CD4-positive, alpha-beta memory T cell (primary cell): Measurements from ENCODE around the gene AK5. TPM values are rescaled to one million over a fixed set of nuclear protein-coding genes. Genes with fewer than 3 reads are reported as not detected.

Experiments
- CTCF ChIA-PET: fragments of 350-600 bp; sonication (Branson Sonifier 250); formaldehyde crosslinking; loops from one replicate; lab custom pipeline; 2021; ENCODE audit warnings: inconsistent platforms; ENCODE audit not compliant: partially characterized antibody; lab: Charles Lee
- POLR2A ChIA-PET: fragments of 350-600 bp; sonication (Branson Sonifier 250); formaldehyde crosslinking; loops from one replicate; lab custom pipeline; 2021; ENCODE audit not compliant: partially characterized antibody; lab: Charles Lee
- DNase-seq, 5 donors: peaks; one replicate each; pipeline versions ENCODE4 v3.0.0 to v3.0.0-alpha.2; 2020 to 2022; ENCODE audit warnings: mixed read lengths in 1 of 5
- H3K27ac ChIP-seq: one replicate; pipeline ENCODE4 v1.7.0; 2013; ENCODE audit warnings: low read depth, low read length
- H3K27me3 ChIP-seq: 2 replicates; pipeline ENCODE4 v1.7.0; 2013; ENCODE audit warnings: mild to moderate bottlenecking, low read length, moderate library complexity; ENCODE audit not compliant: insufficient read depth
- H3K36me3 ChIP-seq: 2 replicates; pipeline ENCODE4 v1.7.0; 2013; ENCODE audit warnings: mild to moderate bottlenecking, low read length, moderate library complexity; ENCODE audit not compliant: insufficient read depth
- H3K4me1 ChIP-seq: 2 replicates; pipeline ENCODE4 v1.7.0; 2013; ENCODE audit warnings: mild to moderate bottlenecking, low read length, moderate library complexity; ENCODE audit not compliant: insufficient read depth
- H3K4me3 ChIP-seq, 2 donors: one replicate each; pipeline ENCODE4 v1.7.0; 2013; ENCODE audit warnings: low read length in 2 of 2, mild to moderate bottlenecking in 1 of 2
- H3K9me3 ChIP-seq, 2 donors: one replicate each; pipeline ENCODE4 v1.7.0; 2013; ENCODE audit warnings: low read length in 2 of 2, control low read depth in 1 of 2; ENCODE audit not compliant: control insufficient read depth in 1 of 2
- H3K27ac Mint-ChIP-seq, 7 donors: one replicate each; pipeline ENCODE4 v1.8.0; 2020 to 2021; ENCODE audit warnings: mixed read lengths in 7 of 7, mild to moderate bottlenecking in 6 of 7, inconsistent platforms in 3 of 7, moderate library complexity in 3 of 7
- H3K27me3 Mint-ChIP-seq, 2 donors: one replicate each; pipeline ENCODE4 v1.8.0; 2020 to 2021; ENCODE audit warnings: mixed read lengths in 2 of 2
- H3K36me3 Mint-ChIP-seq, 2 donors: one replicate each; pipeline ENCODE4 v1.8.0; 2020 to 2021; ENCODE audit warnings: mixed read lengths in 2 of 2, inconsistent platforms in 1 of 2, mild to moderate bottlenecking in 1 of 2
- H3K4me1 Mint-ChIP-seq, 4 donors: one replicate each; pipeline ENCODE4 v1.8.0; 2020 to 2021; ENCODE audit warnings: mixed read lengths in 4 of 4, mild to moderate bottlenecking in 1 of 4
- H3K4me3 Mint-ChIP-seq, 8 donors: one replicate each; pipeline ENCODE4 v1.8.0; 2020 to 2021; ENCODE audit warnings: mixed read lengths in 8 of 8, mild to moderate bottlenecking in 7 of 8, moderate library complexity in 6 of 8, inconsistent platforms in 3 of 8
- H3K9me3 Mint-ChIP-seq, 8 donors: one replicate each; pipeline ENCODE4 v1.8.0; 2020 to 2021; ENCODE audit warnings: mixed read lengths in 8 of 8, mild to moderate bottlenecking in 5 of 8, inconsistent platforms in 3 of 8, moderate library complexity in 1 of 8
- intact Hi-C: fragments of 100-400 bp; cut with micrococcal nuclease; formaldehyde crosslinking; loops from one replicate; pipeline ENCODE4 v1.15.1; 2023
- polyA plus RNA-seq, 2 donors: library from polyadenylated mRNA; unstranded; fragments of 300-500 nt; fragmentation: Illumina TruSeq; gene quantifications; one replicate each; pipeline ENCODE4 v1.2.3, GENCODE V29; 2021
- total RNA-seq, 2 experiments: library from RNA; stranded (reverse); gene quantifications; one replicate each; pipeline ENCODE4 v1.2.3, GENCODE V29; 2021

The AK5 gene
- total and polyA plus RNA-seq, 4 experiments from 2014 or later, result 17.0 to 25.5 (median 19.3) TPM

DNA sequence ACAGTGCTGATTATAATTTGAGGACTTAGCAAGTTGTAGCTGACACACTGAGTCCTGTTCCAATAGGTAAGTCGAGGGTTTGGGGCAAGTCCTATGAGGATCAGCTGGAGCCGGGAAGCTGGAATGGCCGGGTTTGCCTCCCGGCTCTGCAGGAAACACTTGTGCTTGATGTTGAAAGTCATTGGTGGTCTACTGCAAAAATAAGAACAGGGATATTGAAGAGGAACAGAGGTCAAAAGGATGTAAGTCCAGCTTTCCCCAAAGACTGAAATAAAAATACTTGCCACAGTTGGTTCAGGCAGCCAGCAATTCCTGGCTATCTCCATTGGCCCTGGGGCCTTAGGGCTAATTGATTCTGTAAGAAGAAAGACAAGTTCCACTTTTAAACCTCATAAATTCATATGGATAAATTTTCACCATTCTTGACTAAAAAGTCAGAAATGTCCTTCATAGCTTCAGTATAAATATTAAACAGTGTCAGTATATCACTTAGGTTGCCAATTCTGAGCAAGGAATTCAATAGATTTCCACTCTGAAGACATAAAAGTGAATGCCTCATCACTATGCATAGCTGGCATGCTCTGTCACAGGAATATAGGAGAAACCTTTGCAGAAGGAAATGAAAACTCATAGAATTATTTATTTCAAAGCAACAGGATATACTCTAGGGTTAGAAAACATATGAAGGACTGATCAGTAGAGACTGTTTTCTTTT is 165.2 kb downstream of the AK5 start:
- Histone ChIP-seq H3K36me3 (no peaks in the 10 kb centered on the region), H3K27ac (no peak overlapping the region), H3K27me3 (no peaks in the 10 kb centered on the region), H3K9me3 (no peaks in the 10 kb centered on the region), H3K4me3 (no peak overlapping the region), H3K4me1 (no peaks in the 10 kb centered on the region)
- Mint-ChIP-seq H3K4me1 (peaks cover 0 to 4% (median 1%) of the 10 kb centered on the region in 4 donors), H3K27me3 (no peaks in the 10 kb centered on the region), H3K36me3 (peaks cover 2 to 27% of the 10 kb centered on the region in 2 donors), H3K4me3 (no peak overlapping the region), H3K27ac (peak overlapping the region in 1 of 7 donors; percentile 43), H3K9me3 (peaks cover 0 to 4% (median 0%) of the 10 kb centered on the region in 8 donors)
- intact Hi-C loops, result no loop called here
- ChIA-PET CTCF (interaction anchor here (0.8 to 1.3 kb wide), 2 partner anchors 25 to 87 kb away, joined by 3 to 5 read pairs; no protein-coding TSS in a partner anchor), POLR2A (interaction anchor here (1.3 kb wide), 1 partner anchor 27 kb away, joined by 3 read pairs; no protein-coding TSS in a partner anchor)
- no peak for DNase-seq

GRCh38 chr1:77447669-77448068 is 165.8 kb downstream of the AK5 start:
- H3K27me3 Mint-ChIP-seq, result no peaks in the 10 kb centered on the region
- no peak for DNase-seq
- Histone ChIP-seq H3K27ac (no peak overlapping the region), H3K4me1 (no peaks in the 10 kb centered on the region), H3K4me3 (no peak overlapping the region), H3K36me3 (no peaks in the 10 kb centered on the region), H3K27me3 (no peaks in the 10 kb centered on the region), H3K9me3 (no peaks in the 10 kb centered on the region)
- H3K4me1 Mint-ChIP-seq, result peaks cover 0 to 4% (median 1%) of the 10 kb centered on the region in 4 donors
- ChIA-PET POLR2A (no interaction called here), CTCF (interaction anchor here (0.8 kb wide), 1 partner anchor 26 kb away, joined by 3 read pairs; no protein-coding TSS in a partner anchor)
- H3K4me3 Mint-ChIP-seq, result no peak overlapping the region
- intact Hi-C loops, result no loop called here
- peaks cover 0 to 4% (median 0%) of the 10 kb centered on the region in 8 donors for H3K9me3 Mint-ChIP-seq
- H3K27ac Mint-ChIP-seq, result no peak overlapping the region
- peaks cover 2 to 27% of the 10 kb centered on the region in 2 donors for H3K36me3 Mint-ChIP-seq

DNA sequence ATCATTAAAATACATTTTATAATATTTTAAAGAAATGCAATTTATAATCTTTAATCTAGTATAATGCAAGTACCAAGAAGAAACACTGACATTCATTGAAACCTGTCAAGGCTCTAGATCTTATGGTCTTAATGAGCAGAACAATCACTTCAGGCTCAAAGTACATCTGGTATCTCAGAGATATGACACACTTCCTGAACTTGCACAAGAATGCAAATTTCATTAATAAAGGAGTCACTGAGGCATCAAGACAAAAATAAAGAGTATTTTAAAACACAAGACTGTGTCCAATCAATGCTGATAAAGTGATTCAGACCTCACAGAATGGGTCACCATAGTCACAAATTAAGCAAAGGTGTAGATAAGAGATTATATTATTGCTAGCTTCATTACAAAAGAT is 178.1 kb downstream of the AK5 start:
- no peak for DNase-seq
- peaks cover 0 to 4% (median 0%) of the 10 kb centered on the region in 8 donors for H3K9me3 Mint-ChIP-seq
- no peak overlapping the region for H3K4me3 Mint-ChIP-seq
- ChIA-PET POLR2A (no interaction called here), CTCF (interaction anchor here (1.7 to 2.0 kb wide), 2 partner anchors 14 to 73 kb away, joined by 3 to 4 read pairs; no protein-coding TSS in a partner anchor)
- intact Hi-C loops, result no loop called here
- H3K4me1 Mint-ChIP-seq, result peaks cover 4 to 13% (median 12%) of the 10 kb centered on the region in 4 donors
- H3K4me3 ChIP-seq, result no peak overlapping the region
- no peak overlapping the region for H3K27ac Mint-ChIP-seq
- H3K4me1 ChIP-seq, result no peaks in the 10 kb centered on the region
- H3K9me3 ChIP-seq, result no peaks in the 10 kb centered on the region
- H3K27me3 Mint-ChIP-seq, result peaks cover 0 to 1% of the 10 kb centered on the region in 2 donors
- no peaks in the 10 kb centered on the region for H3K36me3 ChIP-seq
- no peak overlapping the region for H3K27ac ChIP-seq
- peaks cover 0 to 19% of the 10 kb centered on the region in 2 donors for H3K36me3 Mint-ChIP-seq
- no peaks in the 10 kb centered on the region for H3K27me3 ChIP-seq

DNA sequence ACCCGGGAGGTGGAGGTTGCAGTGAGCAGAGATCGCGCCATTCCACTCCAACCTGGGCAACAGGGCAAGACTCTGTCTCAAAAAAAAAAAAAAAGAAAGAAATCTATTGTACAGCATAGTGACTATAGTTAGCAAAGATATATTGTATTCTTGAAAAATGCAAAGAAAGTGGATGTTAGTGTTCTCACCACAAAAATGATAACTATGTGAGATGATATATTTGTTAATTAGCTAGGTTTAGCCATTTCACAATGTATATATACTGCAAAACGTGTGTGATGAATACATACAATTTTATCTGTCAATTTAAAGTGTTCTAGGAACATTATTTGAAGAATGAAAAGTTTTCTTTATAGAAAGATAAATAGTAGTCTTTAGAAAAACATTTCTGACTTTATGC is 179.9 kb downstream of the AK5 start:
- H3K27ac ChIP-seq, result no peak overlapping the region
- ChIA-PET CTCF (no interaction called here), POLR2A (no interaction called here)
- no peak overlapping the region for H3K4me3 Mint-ChIP-seq
- intact Hi-C loops, result no loop called here
- peaks cover 0 to 1% of the 10 kb centered on the region in 2 donors for H3K27me3 Mint-ChIP-seq
- H3K4me1 ChIP-seq, result no peaks in the 10 kb centered on the region
- H3K36me3 Mint-ChIP-seq, result peaks cover 0 to 19% of the 10 kb centered on the region in 2 donors
- no peak overlapping the region for H3K4me3 ChIP-seq
- H3K27ac Mint-ChIP-seq, result no peak overlapping the region
- H3K9me3 ChIP-seq, result no peaks in the 10 kb centered on the region
- H3K4me1 Mint-ChIP-seq, result peaks cover 4 to 14% (median 12%) of the 10 kb centered on the region in 4 donors
- no peak for DNase-seq
- H3K27me3 ChIP-seq, result no peaks in the 10 kb centered on the region
- H3K36me3 ChIP-seq, result no peaks in the 10 kb centered on the region
- H3K9me3 Mint-ChIP-seq, result peaks cover 0 to 4% (median 0%) of the 10 kb centered on the region in 8 donors

DNA sequence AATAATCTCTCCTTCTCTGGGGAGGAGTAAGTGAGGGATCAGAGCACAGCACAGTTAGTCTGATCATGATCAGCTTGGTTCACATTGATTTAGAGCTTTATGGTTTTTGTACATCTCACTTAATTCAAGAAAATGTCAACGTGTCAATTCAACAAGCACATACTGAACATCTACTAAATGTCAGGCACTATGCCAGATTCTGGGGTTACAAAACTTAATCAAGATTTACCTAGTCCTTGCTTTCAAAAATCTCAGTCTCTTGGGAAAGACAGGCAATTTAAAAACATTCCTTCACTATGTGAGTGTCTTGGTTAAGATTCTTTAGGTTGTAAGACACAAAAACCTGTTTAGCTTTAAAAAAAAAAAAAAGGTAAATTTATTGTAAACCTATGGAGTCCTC is 181.4 kb downstream of the AK5 start:
- peaks cover 3 to 13% (median 11%) of the 10 kb centered on the region in 4 donors for H3K4me1 Mint-ChIP-seq
- no peak overlapping the region for H3K27ac Mint-ChIP-seq
- no peak overlapping the region for H3K4me3 ChIP-seq
- H3K27ac ChIP-seq, result no peak overlapping the region
- H3K36me3 Mint-ChIP-seq, result peaks cover 0 to 9% of the 10 kb centered on the region in 2 donors
- H3K27me3 Mint-ChIP-seq, result peaks cover 0 to 1% of the 10 kb centered on the region in 2 donors
- H3K9me3 Mint-ChIP-seq, result peaks cover 0 to 3% (median 0%) of the 10 kb centered on the region in 8 donors
- no peak for DNase-seq
- no peaks in the 10 kb centered on the region for H3K27me3 ChIP-seq
- POLR2A ChIA-PET, result no interaction called here
- intact Hi-C loops, result no loop called here
- no peaks in the 10 kb centered on the region for H3K36me3 ChIP-seq
- CTCF ChIA-PET, result interaction anchor here (1.4 kb wide), 1 partner anchor 116 kb away, joined by 3 read pairs; no protein-coding TSS in a partner anchor
- H3K4me3 Mint-ChIP-seq, result no peak overlapping the region
- H3K9me3 ChIP-seq, result no peaks in the 10 kb centered on the region
- no peaks in the 10 kb centered on the region for H3K4me1 ChIP-seq

- H3K9me3 ChIP-seq, result no peaks in the 10 kb centered on the region
- ChIA-PET CTCF (interaction anchor here (1.3 kb wide), 1 partner anchor 68 kb away, joined by 4 read pairs; no protein-coding TSS in a partner anchor), POLR2A (no interaction called here)
- no peak overlapping the region for H3K4me3 ChIP-seq
- H3K27ac ChIP-seq, result no peak overlapping the region
- intact Hi-C loops, result no loop called here
- Mint-ChIP-seq H3K4me3 (no peak overlapping the region), H3K4me1 (peaks cover 3 to 10% (median 8%) of the 10 kb centered on the region in 4 donors), H3K9me3 (no peaks in the 10 kb centered on the region), H3K36me3 (no peaks in the 10 kb centered on the region), H3K27me3 (peaks cover 0 to 1% of the 10 kb centered on the region in 2 donors), H3K27ac (no peak overlapping the region)
- H3K27me3 ChIP-seq, result no peaks in the 10 kb centered on the region
- H3K36me3 ChIP-seq, result no peaks in the 10 kb centered on the region
- H3K4me1 ChIP-seq, result no peaks in the 10 kb centered on the region
- DNase-seq, result no peak
These were observed 183.3 kb downstream of the AK5 start for GRCh38 chr1:77465139-77465538.

DNA sequence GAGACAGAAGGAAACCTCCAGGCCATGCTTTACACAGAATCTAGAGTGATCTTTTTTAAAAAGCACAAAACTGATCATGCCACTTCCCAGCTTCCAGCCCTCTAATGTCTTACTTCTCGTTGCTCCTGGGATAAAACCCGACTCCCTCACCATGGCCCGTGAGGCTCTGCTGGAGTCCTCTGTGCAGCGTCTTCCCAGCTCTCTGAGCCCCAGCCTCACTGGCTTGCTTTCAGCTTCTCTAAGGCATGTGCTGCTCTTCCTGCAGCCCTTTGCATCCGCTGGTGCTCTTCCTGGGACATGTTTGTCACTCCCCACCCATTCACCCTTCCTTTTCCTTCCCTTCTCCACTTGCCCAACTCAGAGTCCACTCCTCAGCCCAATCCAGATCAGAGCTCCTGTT is 184.1 kb downstream of the AK5 start:
- Mint-ChIP-seq H3K4me3 (no peak overlapping the region), H3K9me3 (no peaks in the 10 kb centered on the region), H3K4me1 (peaks cover 3 to 10% (median 7%) of the 10 kb centered on the region in 4 donors), H3K27ac (peak overlapping the region in 1 of 7 donors; percentile 15), H3K27me3 (no peaks in the 10 kb centered on the region), H3K36me3 (no peaks in the 10 kb centered on the region)
- Histone ChIP-seq H3K27me3 (no peaks in the 10 kb centered on the region), H3K4me3 (no peak overlapping the region), H3K27ac (no peak overlapping the region), H3K36me3 (no peaks in the 10 kb centered on the region), H3K4me1 (no peaks in the 10 kb centered on the region), H3K9me3 (no peaks in the 10 kb centered on the region)
- DNase-seq, result no peak
- POLR2A ChIA-PET, result no interaction called here
- intact Hi-C loops, result no loop called here
- CTCF ChIA-PET, result interaction anchor here (1.3 kb wide), 1 partner anchor 67 kb away, joined by 4 read pairs; no protein-coding TSS in a partner anchor
